ENCODE data around the gene KRTAP4-8.

- TF ChIP-seq CTCF (IDR thresholded peaks at IDR 0.05; ENCODE audit: low read depth, low read length, poor library complexity, severe bottlenecking) (no peak), EZH2phosphoT487 (IDR thresholded peaks at IDR 0.05; ENCODE audit: borderline replicate concordance, low read length) (no peak)
These were observed 23.8 kb upstream of the KRTAP4-8 start for GRCh38 chr17:41121742-41122141.
